B cell (primary cell): ENCODE data around the gene NDRG2. TPM values are rescaled to one million over a fixed set of nuclear protein-coding genes. Genes with fewer than 3 reads are reported as not detected.

ENCODE experiments used
- ATAC-seq: fragments of 200-7000 bp; cut with Tn5 transposase; one replicate; pipeline ENCODE4 v1.10.0; 2021; ENCODE audit warnings: low read depth, mild to moderate bottlenecking, moderate number of reproducible peaks, moderate library complexity
- CTCF ChIA-PET: fragments of 350-600 bp; sonication (Branson Sonifier 250); formaldehyde crosslinking; loops from one replicate; lab custom pipeline; 2021; ENCODE audit warnings: antibody characterized with exemption, inconsistent platforms; lab: Charles Lee
- POLR2A ChIA-PET: fragments of 350-600 bp; sonication (Branson Sonifier 250); formaldehyde crosslinking; loops from one replicate; lab custom pipeline; 2021; ENCODE audit warnings: antibody characterized with exemption; lab: Charles Lee
- DNase-seq: peaks from one replicate; pipeline ENCODE4 v3.0.0; 2013
- H2AFZ ChIP-seq: 2 replicates; pipeline ENCODE4 v1.6.1; 2012; ENCODE audit warnings: mild to moderate bottlenecking, low read depth, low read length; ENCODE audit not compliant: insufficient read depth, poor library complexity, severe bottlenecking
- H3K27ac ChIP-seq, 2 donors: 1 replicate in 1 of 2; 2 replicates in 1 of 2; pipeline ENCODE4 v1.5.1; 2012 to 2013; ENCODE audit warnings: low read length in 2 of 2, mild to moderate bottlenecking in 2 of 2, moderate library complexity in 1 of 2
- H3K27me3 ChIP-seq, 4 experiments: fragments of 200-600 bp in 1 of 4; sonication (generic) in 1 of 4; replicated peaks in 1 of 4; 1 replicate in 2 of 4; 2 replicates in 2 of 4; pipeline versions ENCODE4 v1.6.1 to v1.7.0; 2013 to 2016; ENCODE audit warnings: low read length in 3 of 4, mild to moderate bottlenecking in 2 of 4, mixed read lengths in 1 of 4, moderate library complexity in 1 of 4; ENCODE audit not compliant: insufficient read depth in 4 of 4, control insufficient read depth in 3 of 4; ENCODE audit errors: control extremely low read depth in 1 of 4
- H3K36me3 ChIP-seq, 2 experiments: replicated peaks in 1 of 2; 1 replicate in 1 of 2; 2 replicates in 1 of 2; pipeline versions ENCODE4 v1.6.1 to v1.7.1; 2013; ENCODE audit warnings: low read length in 1 of 2; ENCODE audit not compliant: insufficient read depth in 2 of 2, control insufficient read depth in 1 of 2; ENCODE audit errors: control extremely low read depth in 1 of 2, extremely low read depth in 1 of 2
- H3K4me1 ChIP-seq, 2 donors: fragments of 200-600 bp in 1 of 2; sonication (generic) in 1 of 2; 1 replicate in 1 of 2; 2 replicates in 1 of 2; pipeline versions ENCODE4 v1.5.1 to v1.6.1; 2013 to 2017; ENCODE audit warnings: low read length in 2 of 2; ENCODE audit not compliant: control insufficient read depth in 2 of 2, insufficient read depth in 2 of 2
- H3K4me2 ChIP-seq: replicated peaks from 2 replicates; pipeline ENCODE3; 2012; ENCODE audit warnings: mild to moderate bottlenecking, low read depth, low read length; ENCODE audit not compliant: poor library complexity, severe bottlenecking
- H3K4me3 ChIP-seq, 5 experiments: fragments of 200-600 bp in 1 of 5; sonication (generic) in 1 of 5; 1 replicate in 3 of 5; 2 replicates in 2 of 5; pipeline versions ENCODE4 v1.5.1 to v1.7.0; 2011 to 2016; ENCODE audit warnings: low read length in 4 of 5, mild to moderate bottlenecking in 4 of 5, low read depth in 2 of 5, control low read depth in 1 of 5, moderate library complexity in 1 of 5; ENCODE audit not compliant: insufficient read depth in 1 of 5; ENCODE audit errors: control extremely low read depth in 1 of 5, extremely low read depth in 1 of 5
- H3K79me2 ChIP-seq: fragments of 200-600 bp; sonication (generic); one replicate; pipeline ENCODE4 v1.6.0; 2016; ENCODE audit warnings: low read length; ENCODE audit not compliant: control insufficient read depth, insufficient read depth
- H3K9ac ChIP-seq: fragments of 200-600 bp; sonication (generic); 2 replicates; pipeline ENCODE4 v1.6.1; 2017; ENCODE audit warnings: mild to moderate bottlenecking, low read length, moderate library complexity
- H3K9me3 ChIP-seq, 3 donors: one replicate each; pipeline versions ENCODE4 v1.6.1 to v1.7.1; 2013; ENCODE audit warnings: low read length in 2 of 3; ENCODE audit not compliant: control insufficient read depth in 2 of 3, insufficient read depth in 1 of 3; ENCODE audit errors: control extremely low read depth in 1 of 3
- H4K20me1 ChIP-seq: 2 replicates; pipeline ENCODE4 v1.6.0; 2012; ENCODE audit warnings: mild to moderate bottlenecking, low read length; ENCODE audit not compliant: insufficient read depth, control insufficient read depth, poor library complexity, severe bottlenecking
- H3K27ac Mint-ChIP-seq: one replicate; pipeline ENCODE4 v1.8.0; 2021; ENCODE audit warnings: mixed read lengths
- H3K27me3 Mint-ChIP-seq: one replicate; pipeline ENCODE4 v1.8.0; 2021; ENCODE audit warnings: mixed read lengths
- H3K4me1 Mint-ChIP-seq: one replicate; pipeline ENCODE4 v1.8.0; 2021; ENCODE audit warnings: mixed read lengths
- H3K4me3 Mint-ChIP-seq: one replicate; pipeline ENCODE4 v1.8.0; 2021; ENCODE audit warnings: mixed read lengths
- H3K9me3 Mint-ChIP-seq: one replicate; pipeline ENCODE4 v1.8.0; 2022; ENCODE audit warnings: mixed read lengths; ENCODE audit not compliant: insufficient read depth
- CTCF ChIP-seq: fragments of 200-600 bp; IDR thresholded peaks from one replicate; pipeline ENCODE4 v1.8.0; 2022; ENCODE audit warnings: antibody characterized with exemption, mild to moderate bottlenecking
- EZH2 ChIP-seq: IDR thresholded peaks from 2 replicates; pipeline ENCODE4 v1.6.1; 2012; ENCODE audit warnings: borderline replicate concordance, low read depth, mild to moderate bottlenecking, moderate library complexity, low read length; ENCODE audit not compliant: insufficient read depth, poor library complexity, severe bottlenecking
- WGBS: methylation state at CpG from one replicate; pipeline ENCODE4 v1.1.5; 2013; ENCODE audit warnings: missing lambda C conversion rate; ENCODE audit not compliant: insufficient coverage; 5-methylcytosine and 5-hydroxymethylcytosine counted together
- intact Hi-C: fragments of 100-400 bp; cut with micrococcal nuclease; formaldehyde crosslinking; loops from one replicate; pipeline ENCODE4 v1.10.0; 2022
- polyA plus RNA-seq: library from polyadenylated mRNA; depleted of rRNA; stranded (reverse); fragments of >200 nt; gene quantifications from 2 replicates; pipeline ENCODE4 v1.2.3, GENCODE V29; 2012
- total RNA-seq, 2 donors: library from RNA; stranded (reverse); fragments of 120-200 nt in 1 of 2; gene quantifications; 1 replicate in 1 of 2; 2 replicates in 1 of 2; pipeline versions ENCODE4 v1.2.3 to v1.2.4, GENCODE V29; 2013 to 2022

The NDRG2 gene
- total and polyA plus RNA-seq, 2 donors (not counting 1 experiment from before 2014, with no cell fraction given), result 9.5 to 11.8 TPM

- ATAC-seq, result no peak
Observed at GRCh38 chr14:20969336-20969735, 55.5 kb downstream of the NDRG2 start.

More at GRCh38 chr14:20969336-20969735, 55.5 kb downstream of the NDRG2 start:
- Histone ChIP-seq H3K27me3 (peaks cover 0 to 52% (median 17%) of the 10 kb centered on the region in 4 experiments), H3K4me1 (peaks cover 8 to 14% of the 10 kb centered on the region in 2 donors), H3K4me3 (no peak overlapping the region), H3K9ac (no peak overlapping the region), H3K79me2 (no peaks in the 10 kb centered on the region), H4K20me1 (no peaks in the 10 kb centered on the region), H3K36me3 (no peaks in the 10 kb centered on the region), H2AFZ (no peak overlapping the region), H3K9me3 (no peaks in the 10 kb centered on the region), H3K4me2 (no peak overlapping the region), H3K27ac (no peak overlapping the region)
- 95% methylated on average over 2 of the region's 3 CpGs for WGBS
- POLR2A ChIA-PET, result no interaction called here
- TF ChIP-seq CTCF (no peak), EZH2 (no peak)
- CTCF ChIA-PET, result interaction anchor here (2.5 to 7.2 kb wide), 3 partner anchors 8 to 273 kb away, joined by 20 to 67 read pairs (median 46); no protein-coding TSS in a partner anchor
- peaks cover 71% of the 10 kb centered on the region for H3K27me3 Mint-ChIP-seq
- H3K27ac Mint-ChIP-seq, result no peak overlapping the region
- H3K9me3 Mint-ChIP-seq, result no peaks in the 10 kb centered on the region
- intact Hi-C loops, result no loop called here
- DNase-seq, result no peak
- peaks cover 11% of the 10 kb centered on the region for H3K4me1 Mint-ChIP-seq
- H3K4me3 Mint-ChIP-seq, result no peak overlapping the region

Other genes starting within 250 kb of the NDRG2 start
- 53.2 and 60.2 TPM in 2 replicates for gene RNASE6, start 243.8 kb downstream of the NDRG2 start, total RNA-seq
- 37.2 and 56.6 TPM in 2 replicates for gene RNASE6, start 243.8 kb downstream of the NDRG2 start, polyA plus RNA-seq
- 0.81 TPM in 1 of 2 replicates, not detected in the other for gene RNASE1, start 222.2 kb downstream of the NDRG2 start, total RNA-seq
- gene RNASE1, start 222.2 kb downstream of the NDRG2 start, polyA plus RNA-seq, result 0.25 and 1.5 TPM in 2 replicates
- not detected in 2 replicates for gene RNASE3, start 133.7 kb downstream of the NDRG2 start, total RNA-seq
- gene RNASE3, start 133.7 kb downstream of the NDRG2 start, polyA plus RNA-seq, result not detected in 2 replicates
- not detected in 2 replicates for gene RNASE2, start 69.6 kb downstream of the NDRG2 start, total RNA-seq
- gene RNASE2, start 69.6 kb downstream of the NDRG2 start, polyA plus RNA-seq, result 0.54 TPM in 1 of 2 replicates, not detected in the other
- gene METTL17, start 35.1 kb downstream of the NDRG2 start, total RNA-seq, result 116 and 118 TPM in 2 replicates
- gene METTL17, start 35.1 kb downstream of the NDRG2 start, polyA plus RNA-seq, result 184 and 201 TPM in 2 replicates
- gene SLC39A2, start 25.8 kb downstream of the NDRG2 start, total RNA-seq, result 0.25 and 0.51 TPM in 2 replicates
- 0.07 and 0.20 TPM in 2 replicates for gene SLC39A2, start 25.8 kb downstream of the NDRG2 start, polyA plus RNA-seq
- gene TPPP2, start 5.2 kb upstream of the NDRG2 start, total RNA-seq, result not detected in 2 replicates
- gene TPPP2, start 5.2 kb upstream of the NDRG2 start, polyA plus RNA-seq, result not detected in 2 replicates
- not detected in 2 replicates for gene RNASE13, start 9.7 kb upstream of the NDRG2 start, total RNA-seq
- not detected in 2 replicates for gene RNASE13, start 9.7 kb upstream of the NDRG2 start, polyA plus RNA-seq
- not detected in 2 replicates for gene RNASE7, start 17.3 kb upstream of the NDRG2 start, total RNA-seq
- gene RNASE7, start 17.3 kb upstream of the NDRG2 start, polyA plus RNA-seq, result not detected in 2 replicates
- not detected in 2 replicates for gene RNASE8, start 32.8 kb upstream of the NDRG2 start, total RNA-seq
- gene RNASE8, start 32.8 kb upstream of the NDRG2 start, polyA plus RNA-seq, result not detected in 2 replicates
- gene ARHGEF40, start 45.2 kb upstream of the NDRG2 start, total RNA-seq, result 1.7 and 2.3 TPM in 2 replicates
- gene ARHGEF40, start 45.2 kb upstream of the NDRG2 start, polyA plus RNA-seq, result 0.53 and 1.0 TPM in 2 replicates
- gene ZNF219, start 73.6 kb upstream of the NDRG2 start, total RNA-seq, result 3.5 and 6.4 TPM in 2 replicates
- 3.3 and 6.3 TPM in 2 replicates for gene ZNF219, start 73.6 kb upstream of the NDRG2 start, polyA plus RNA-seq
- gene TMEM253, start 76.0 kb upstream of the NDRG2 start, total RNA-seq, result not detected in 2 replicates
- not detected in 2 replicates for gene TMEM253, start 76.0 kb upstream of the NDRG2 start, polyA plus RNA-seq
- gene OR5AU1, start 131.0 kb upstream of the NDRG2 start, total RNA-seq, result not detected in 2 replicates
- gene OR5AU1, start 131.0 kb upstream of the NDRG2 start, polyA plus RNA-seq, result not detected in 2 replicates
- 496 and 497 TPM in 2 replicates for gene HNRNPC, start 244.4 kb upstream of the NDRG2 start, total RNA-seq
- 358 and 518 TPM in 2 replicates for gene HNRNPC, start 244.4 kb upstream of the NDRG2 start, polyA plus RNA-seq